Nephron progenitor cell (in vitro differentiated cells): ENCODE measurements around the gene AFAP1L2.

Experiments
- DNase-seq: peaks from one replicate; pipeline ENCODE4 v3.0.0; 2021
- H3K27ac Mint-ChIP-seq: 2 replicates; pipeline ENCODE4 v1.8.0; 2021; ENCODE audit warnings: mild to moderate bottlenecking, moderate library complexity, mixed read lengths
- H3K27me3 Mint-ChIP-seq: 2 replicates; pipeline ENCODE4 v1.8.0; 2021; ENCODE audit warnings: mild to moderate bottlenecking, low read depth, mixed read lengths; ENCODE audit not compliant: poor library complexity
- H3K36me3 Mint-ChIP-seq: 2 replicates; pipeline ENCODE4 v1.8.0; 2021; ENCODE audit warnings: low read depth, mixed read lengths
- H3K4me1 Mint-ChIP-seq: 2 replicates; pipeline ENCODE4 v1.8.0; 2021; ENCODE audit warnings: mixed read lengths
- H3K4me3 Mint-ChIP-seq: 2 replicates; pipeline ENCODE4 v1.8.0; 2021; ENCODE audit warnings: mild to moderate bottlenecking, moderate library complexity, mixed read lengths
- H3K9me3 Mint-ChIP-seq: 2 replicates; pipeline ENCODE4 v1.8.0; 2021; ENCODE audit warnings: mild to moderate bottlenecking, moderate library complexity, mixed read lengths
- TF ChIP-seq, protein P1 (sequence below): fragments of 200-600 bp; sonication (generic); IDR thresholded peaks from 2 replicates; pipeline ENCODE4 v1.5.0; 2021; ENCODE audit warnings: antibody characterized with exemption

Gene AFAP1L2

GRCh38 chr10:114363745-114364454, 40.4 kb downstream of the AFAP1L2 start:
- H3K36me3 Mint-ChIP-seq: peaks cover 29% of the 10 kb centered on the region
- peaks cover 58% of the 10 kb centered on the region for H3K4me1 Mint-ChIP-seq
- TF ChIP-seq, protein P1, sequence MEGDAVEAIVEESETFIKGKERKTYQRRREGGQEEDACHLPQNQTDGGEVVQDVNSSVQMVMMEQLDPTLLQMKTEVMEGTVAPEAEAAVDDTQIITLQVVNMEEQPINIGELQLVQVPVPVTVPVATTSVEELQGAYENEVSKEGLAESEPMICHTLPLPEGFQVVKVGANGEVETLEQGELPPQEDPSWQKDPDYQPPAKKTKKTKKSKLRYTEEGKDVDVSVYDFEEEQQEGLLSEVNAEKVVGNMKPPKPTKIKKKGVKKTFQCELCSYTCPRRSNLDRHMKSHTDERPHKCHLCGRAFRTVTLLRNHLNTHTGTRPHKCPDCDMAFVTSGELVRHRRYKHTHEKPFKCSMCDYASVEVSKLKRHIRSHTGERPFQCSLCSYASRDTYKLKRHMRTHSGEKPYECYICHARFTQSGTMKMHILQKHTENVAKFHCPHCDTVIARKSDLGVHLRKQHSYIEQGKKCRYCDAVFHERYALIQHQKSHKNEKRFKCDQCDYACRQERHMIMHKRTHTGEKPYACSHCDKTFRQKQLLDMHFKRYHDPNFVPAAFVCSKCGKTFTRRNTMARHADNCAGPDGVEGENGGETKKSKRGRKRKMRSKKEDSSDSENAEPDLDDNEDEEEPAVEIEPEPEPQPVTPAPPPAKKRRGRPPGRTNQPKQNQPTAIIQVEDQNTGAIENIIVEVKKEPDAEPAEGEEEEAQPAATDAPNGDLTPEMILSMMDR: no peak
- H3K4me3 Mint-ChIP-seq: no peak overlapping the region
- DNase-seq: no peak
- no peak overlapping the region for H3K27ac Mint-ChIP-seq
- peaks cover 2% of the 10 kb centered on the region for H3K27me3 Mint-ChIP-seq
- H3K9me3 Mint-ChIP-seq: peaks cover 26% of the 10 kb centered on the region

DNA sequence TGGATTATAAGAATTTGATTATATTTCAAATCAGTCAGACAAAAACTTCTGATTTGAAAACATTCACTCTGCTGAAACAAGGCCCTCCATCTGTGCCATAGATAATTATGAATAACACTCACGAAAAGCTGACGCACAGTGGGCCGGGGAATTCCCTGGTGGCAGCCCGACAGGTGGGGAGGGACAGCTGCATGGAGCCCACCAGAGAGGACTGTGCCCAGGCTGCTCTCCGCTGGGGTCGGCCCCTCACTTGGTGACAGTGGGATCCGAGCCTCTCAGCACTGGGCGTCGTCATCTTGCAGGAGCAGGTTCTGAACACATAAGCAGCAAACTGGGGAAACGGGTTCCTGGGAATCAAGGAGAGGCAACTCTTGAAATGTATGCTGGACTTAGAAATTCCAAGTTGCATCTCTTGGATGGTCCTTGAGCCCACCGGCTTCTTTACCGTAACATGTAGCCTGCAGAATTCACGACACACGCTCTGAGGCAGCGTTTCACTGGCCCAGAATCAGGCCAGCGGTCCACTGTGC, 41.4 kb downstream of the AFAP1L2 start:
- Mint-ChIP-seq H3K9me3 (peaks cover 26% of the 10 kb centered on the region), H3K4me1 (peaks cover 48% of the 10 kb centered on the region), H3K36me3 (peaks cover 29% of the 10 kb centered on the region), H3K27ac (no peak overlapping the region), H3K4me3 (no peak overlapping the region), H3K27me3 (peaks cover 2% of the 10 kb centered on the region)
- no peak for DNase-seq
- TF ChIP-seq, protein P1: no peak

DNA sequence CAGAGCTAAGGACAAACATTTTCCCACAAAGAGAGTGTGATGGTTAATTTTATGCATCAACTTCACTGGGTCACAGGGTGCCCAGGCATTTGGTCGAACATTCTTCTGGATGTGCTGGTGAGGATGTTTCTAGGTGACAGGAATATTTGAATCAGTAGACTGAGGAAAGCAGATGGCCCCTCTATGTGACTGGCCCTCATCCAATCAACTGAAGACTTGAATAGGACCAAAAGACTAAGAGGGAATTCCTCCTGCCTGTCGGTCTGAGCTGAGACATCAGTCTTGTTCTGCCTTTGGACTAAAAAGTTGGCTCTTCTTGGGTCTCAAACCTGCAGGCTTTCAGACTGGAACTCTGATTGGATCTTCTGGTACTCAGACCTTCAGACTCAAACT, 44.4 kb downstream of the AFAP1L2 start:
- no peak overlapping the region for H3K4me3 Mint-ChIP-seq
- H3K27ac Mint-ChIP-seq: no peak overlapping the region
- H3K4me1 Mint-ChIP-seq: peaks cover 45% of the 10 kb centered on the region

GRCh38 chr10:114359041-114359952, 45.0 kb downstream of the AFAP1L2 start:
- Mint-ChIP-seq H3K27ac (peak overlapping the region; percentile 19), H3K27me3 (no peaks in the 10 kb centered on the region), H3K4me3 (no peak overlapping the region), H3K36me3 (peaks cover 11% of the 10 kb centered on the region), H3K9me3 (peaks cover 4% of the 10 kb centered on the region), H3K4me1 (peaks cover 40% of the 10 kb centered on the region)
- TF ChIP-seq, protein P1: no peak
- DNase-seq: no peak

More for the DNA sequence above, 44.4 kb downstream of the AFAP1L2 start:
- TF ChIP-seq, protein P1: no peak
- no peak for DNase-seq
- Mint-ChIP-seq H3K36me3 (peaks cover 17% of the 10 kb centered on the region), H3K9me3 (peaks cover 9% of the 10 kb centered on the region), H3K27me3 (no peaks in the 10 kb centered on the region)

- Mint-ChIP-seq H3K27me3 (no peaks in the 10 kb centered on the region), H3K36me3 (peaks cover 8% of the 10 kb centered on the region), H3K27ac (peak overlapping the region; percentile 52), H3K4me3 (no peak overlapping the region), H3K9me3 (no peaks in the 10 kb centered on the region), H3K4me1 (peaks cover 48% of the 10 kb centered on the region)
- DNase-seq: no peak
- TF ChIP-seq, protein P1: no peak
Observed at GRCh38 chr10:114357515-114357996, 46.7 kb downstream of the AFAP1L2 start.
